ENCODE data around the gene B3GALT5. TPM values are rescaled to one million over a fixed set of nuclear protein-coding genes. Genes with fewer than 3 reads are reported as not detected.

Gene B3GALT5
- total RNA-seq, 1 donor from 2014 or later = not detected

DNA sequence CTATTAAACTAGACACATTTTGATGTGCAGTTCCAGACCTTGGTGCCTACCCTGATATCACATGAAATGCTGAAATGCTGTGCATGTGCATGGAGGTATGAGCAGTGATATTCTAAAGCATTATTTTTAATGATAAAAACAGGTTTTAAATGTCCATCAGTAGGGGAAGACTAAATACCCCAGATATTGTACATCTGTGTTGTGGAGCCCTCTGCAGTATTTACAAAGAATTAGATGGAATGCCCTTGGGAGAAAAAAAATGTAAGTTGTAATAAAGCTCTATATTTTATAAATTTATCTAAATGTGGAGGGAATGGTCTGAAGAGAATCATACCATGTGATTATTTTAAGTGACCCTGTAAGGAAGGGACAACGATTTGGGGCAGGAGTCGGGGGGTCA, 93.1 kb downstream of the B3GALT5 start:
- H3K36me3 Mint-ChIP-seq (ENCODE audit: low read depth) = no peaks in the 10 kb centered on the region
- no peak for DNase-seq
- H3K9me3 Mint-ChIP-seq = peaks cover 9% of the 10 kb centered on the region
- no peaks in the 10 kb centered on the region for H3K27me3 Mint-ChIP-seq
- ChIA-PET CTCF (no interaction called here), POLR2A (no interaction called here)
- H3K4me1 Mint-ChIP-seq = no peaks in the 10 kb centered on the region
- TF ChIP-seq, protein P1, sequence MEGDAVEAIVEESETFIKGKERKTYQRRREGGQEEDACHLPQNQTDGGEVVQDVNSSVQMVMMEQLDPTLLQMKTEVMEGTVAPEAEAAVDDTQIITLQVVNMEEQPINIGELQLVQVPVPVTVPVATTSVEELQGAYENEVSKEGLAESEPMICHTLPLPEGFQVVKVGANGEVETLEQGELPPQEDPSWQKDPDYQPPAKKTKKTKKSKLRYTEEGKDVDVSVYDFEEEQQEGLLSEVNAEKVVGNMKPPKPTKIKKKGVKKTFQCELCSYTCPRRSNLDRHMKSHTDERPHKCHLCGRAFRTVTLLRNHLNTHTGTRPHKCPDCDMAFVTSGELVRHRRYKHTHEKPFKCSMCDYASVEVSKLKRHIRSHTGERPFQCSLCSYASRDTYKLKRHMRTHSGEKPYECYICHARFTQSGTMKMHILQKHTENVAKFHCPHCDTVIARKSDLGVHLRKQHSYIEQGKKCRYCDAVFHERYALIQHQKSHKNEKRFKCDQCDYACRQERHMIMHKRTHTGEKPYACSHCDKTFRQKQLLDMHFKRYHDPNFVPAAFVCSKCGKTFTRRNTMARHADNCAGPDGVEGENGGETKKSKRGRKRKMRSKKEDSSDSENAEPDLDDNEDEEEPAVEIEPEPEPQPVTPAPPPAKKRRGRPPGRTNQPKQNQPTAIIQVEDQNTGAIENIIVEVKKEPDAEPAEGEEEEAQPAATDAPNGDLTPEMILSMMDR (IDR thresholded peaks at IDR 0.05) = no peak
- intact Hi-C loops (cut with micrococcal nuclease) = no loop called here
- no peak overlapping the region for H3K4me3 Mint-ChIP-seq
- ATAC-seq (ENCODE audit: low read depth) = no peak
- no peak overlapping the region for H3K27ac Mint-ChIP-seq

DNA sequence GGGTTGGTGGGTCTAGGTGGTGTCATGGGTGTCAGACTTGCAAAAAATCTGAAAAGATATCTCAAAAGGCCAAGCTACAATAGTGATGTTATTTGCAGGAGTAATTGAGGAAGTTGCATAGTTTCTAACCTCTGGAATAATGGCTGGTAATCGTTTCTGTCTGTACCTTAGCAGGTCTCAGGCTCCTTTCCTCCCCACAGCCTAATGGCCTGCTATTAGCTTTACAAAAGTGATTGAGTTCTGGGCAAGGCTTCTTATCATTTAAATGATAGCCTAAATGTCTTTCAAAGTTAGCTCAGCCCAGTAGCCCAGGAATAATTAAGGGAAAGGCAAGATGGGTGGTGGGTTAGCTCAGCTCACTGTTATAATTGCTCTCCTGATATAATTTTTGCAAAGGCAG, 94.6 kb downstream of the B3GALT5 start:
- Mint-ChIP-seq H3K4me3 (no peak overlapping the region), H3K9me3 (peaks cover 9% of the 10 kb centered on the region), H3K27ac (no peak overlapping the region), H3K36me3 (ENCODE audit: low read depth) (no peaks in the 10 kb centered on the region), H3K4me1 (no peaks in the 10 kb centered on the region), H3K27me3 (no peaks in the 10 kb centered on the region)
- TF ChIP-seq, protein P1 (IDR thresholded peaks at IDR 0.05) = no peak
- intact Hi-C loops (cut with micrococcal nuclease) = no loop called here
- ChIA-PET POLR2A (no interaction called here), CTCF (no interaction called here)
- no peak for ATAC-seq (ENCODE audit: low read depth)
- no peak for DNase-seq

DNA sequence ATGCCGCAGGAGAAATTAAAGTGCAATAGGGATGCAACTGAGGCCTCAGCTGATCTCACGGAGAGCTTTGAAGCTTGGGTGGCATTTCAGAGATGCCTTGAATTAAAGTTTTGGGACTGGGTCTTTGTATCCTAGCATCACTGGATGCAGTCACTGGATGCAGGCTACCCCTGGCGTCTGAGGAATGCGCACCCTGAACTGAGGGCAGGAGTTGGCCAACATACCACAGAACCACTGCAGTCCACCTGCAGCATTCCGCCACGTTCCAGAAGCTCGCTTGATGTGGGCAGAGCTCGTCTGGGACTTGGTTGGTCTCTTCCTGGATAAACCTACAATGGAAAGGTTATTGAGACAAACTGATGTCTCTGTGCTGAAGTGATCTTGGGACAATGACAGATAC, 98.1 kb downstream of the B3GALT5 start:
- Mint-ChIP-seq H3K27me3 (no peaks in the 10 kb centered on the region), H3K9me3 (no peaks in the 10 kb centered on the region), H3K27ac (no peak overlapping the region), H3K36me3 (ENCODE audit: low read depth) (no peaks in the 10 kb centered on the region), H3K4me1 (no peaks in the 10 kb centered on the region), H3K4me3 (no peak overlapping the region)
- intact Hi-C loops (cut with micrococcal nuclease) = no loop called here
- DNase-seq = no peak
- ChIA-PET POLR2A (no interaction called here), CTCF (interaction anchor here (1.0 kb wide), 1 partner anchor 43 kb away, joined by 3 read pairs; no protein-coding TSS in a partner anchor)
- TF ChIP-seq, protein P1 (IDR thresholded peaks at IDR 0.05) = no peak
- ATAC-seq (ENCODE audit: low read depth) = no peak

DNA sequence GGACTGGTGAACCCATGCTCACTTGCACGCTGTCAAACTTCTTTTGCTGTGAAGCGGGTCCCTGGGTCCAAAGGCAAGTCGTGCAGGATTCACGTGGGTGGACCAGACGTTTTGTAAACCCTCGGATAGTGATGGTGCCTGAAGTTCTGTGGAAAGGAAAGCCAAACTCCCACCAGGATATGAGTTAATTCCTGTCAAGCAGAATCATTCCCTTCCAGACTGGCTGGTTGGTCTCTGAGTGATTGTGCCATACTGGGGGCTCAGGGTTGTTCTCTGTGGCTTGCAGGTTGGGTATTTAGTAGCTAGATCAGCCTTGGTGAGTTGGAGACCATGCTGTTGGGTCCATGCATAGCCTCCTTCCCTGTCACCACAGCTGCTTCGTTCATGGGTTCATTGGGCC, 99.5 kb downstream of the B3GALT5 start:
- no peak for ATAC-seq (ENCODE audit: low read depth)
- Mint-ChIP-seq H3K9me3 (no peaks in the 10 kb centered on the region), H3K27ac (no peak overlapping the region), H3K4me1 (no peaks in the 10 kb centered on the region), H3K27me3 (no peaks in the 10 kb centered on the region), H3K4me3 (no peak overlapping the region), H3K36me3 (ENCODE audit: low read depth) (no peaks in the 10 kb centered on the region)
- no peak for DNase-seq
- intact Hi-C loops (cut with micrococcal nuclease) = no loop called here
- TF ChIP-seq, protein P1 (IDR thresholded peaks at IDR 0.05) = no peak
- ChIA-PET CTCF (no interaction called here), POLR2A (no interaction called here)

DNA sequence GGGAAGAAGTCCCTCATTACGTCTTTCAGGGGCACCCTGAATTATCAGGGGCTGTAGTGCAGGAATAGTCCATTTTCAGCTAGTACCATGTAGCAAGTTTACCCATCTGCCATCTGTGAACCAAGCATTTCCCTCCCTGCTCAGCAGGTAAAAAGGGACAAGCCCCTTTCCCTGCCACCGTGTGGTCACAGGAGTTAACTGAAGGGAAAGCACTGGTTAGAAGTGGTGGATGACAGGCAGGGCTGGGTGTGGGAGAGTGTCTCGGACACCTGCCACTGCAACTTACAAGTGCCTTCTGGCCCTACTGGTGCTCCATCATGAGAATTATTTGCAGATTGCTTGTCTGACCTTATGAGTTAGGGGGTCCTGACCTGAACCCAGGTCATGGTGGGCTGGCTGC, 100.2 kb downstream of the B3GALT5 start:
- ChIA-PET POLR2A (no interaction called here), CTCF (no interaction called here)
- no peaks in the 10 kb centered on the region for H3K9me3 Mint-ChIP-seq
- intact Hi-C loops (cut with micrococcal nuclease) = no loop called here
- TF ChIP-seq, protein P1 (IDR thresholded peaks at IDR 0.05) = no peak
- H3K27ac Mint-ChIP-seq = no peak overlapping the region
- H3K4me3 Mint-ChIP-seq = no peak overlapping the region
- no peaks in the 10 kb centered on the region for H3K36me3 Mint-ChIP-seq (ENCODE audit: low read depth)
- H3K27me3 Mint-ChIP-seq = no peaks in the 10 kb centered on the region
- no peaks in the 10 kb centered on the region for H3K4me1 Mint-ChIP-seq
- ATAC-seq (ENCODE audit: low read depth) (no peak), DNase-seq (no peak)
